PC-9 (cell line): ENCODE measurements around the gene NAA10. TPM values are rescaled to one million over a fixed set of nuclear protein-coding genes. Genes with fewer than 3 reads are reported as not detected.

Experiments used
- BruUV-seq: library from RNA; stranded (reverse); fragments of 400-500 nt; replicated peaks from 2 replicates; lab custom pipeline; 2021; lab: Mats Ljungman, UMichigan
- CTCF ChIA-PET: fragments of 300-600 bp; sonication (Branson Sonifier 250); formaldehyde crosslinking; loops from one replicate; lab custom pipeline; 2022; ENCODE audit warnings: antibody characterized with exemption; lab: Charles Lee
- POLR2A ChIA-PET: fragments of 300-600 bp; sonication (Branson Sonifier 250); formaldehyde crosslinking; loops from one replicate; lab custom pipeline; 2022; ENCODE audit warnings: antibody characterized with exemption; ENCODE audit not compliant: unreplicated experiment; lab: Charles Lee
- DNase-seq, 2 experiments: peaks; one replicate each; pipeline versions ENCODE4 v3.0.0 to v3.0.0-alpha.2; 2015 to 2022; ENCODE audit warnings: mixed read lengths in 1 of 2
- H2AFZ ChIP-seq: fragments of 200-600 bp; sonication (generic); 2 replicates; pipeline ENCODE4 v1.8.1; 2017; ENCODE audit warnings: antibody characterized with exemption
- H3F3A ChIP-seq: fragments of 200-600 bp; sonication (generic); 2 replicates; pipeline ENCODE4 v1.8.1; 2017; ENCODE audit warnings: antibody characterized with exemption, mild to moderate bottlenecking, low read depth; ENCODE audit not compliant: insufficient read depth
- H3K27ac ChIP-seq: fragments of 200-600 bp; sonication (generic); 2 replicates; pipeline ENCODE4 v1.6.1; 2016; ENCODE audit warnings: mixed run types
- H3K27me3 ChIP-seq: fragments of 200-600 bp; sonication (generic); 2 replicates; pipeline ENCODE4 v1.6.1; 2016; ENCODE audit warnings: low read depth, mixed run types; ENCODE audit not compliant: insufficient read depth
- H3K36me3 ChIP-seq: fragments of 200-600 bp; sonication (generic); 2 replicates; pipeline ENCODE4 v1.6.1; 2016; ENCODE audit warnings: low read depth, mixed run types
- H3K4me1 ChIP-seq: fragments of 200-600 bp; sonication (generic); replicated peaks from 2 replicates; pipeline ENCODE4 v1.6.1; 2016; ENCODE audit warnings: mixed run types; ENCODE audit not compliant: insufficient read depth
- H3K4me2 ChIP-seq: fragments of 200-600 bp; sonication (generic); 2 replicates; pipeline ENCODE4 v1.6.1; 2017; ENCODE audit warnings: mixed run types
- H3K4me3 ChIP-seq: fragments of 200-600 bp; sonication (generic); 2 replicates; pipeline ENCODE4 v1.6.1; 2016; ENCODE audit warnings: mixed run types
- H3K79me2 ChIP-seq: fragments of 200-600 bp; sonication (generic); 2 replicates; pipeline ENCODE4 v1.6.1; 2017; ENCODE audit warnings: low read depth, mixed run types
- H3K9me2 ChIP-seq: fragments of 200-600 bp; sonication (generic); 2 replicates; pipeline ENCODE4 v1.8.1; 2017; ENCODE audit warnings: mild to moderate bottlenecking; ENCODE audit not compliant: insufficient read depth
- H3K9me3 ChIP-seq: fragments of 200-600 bp; sonication (generic); 2 replicates; pipeline ENCODE4 v1.8.1; 2016; ENCODE audit warnings: low read depth; ENCODE audit not compliant: insufficient read depth
- H4K20me1 ChIP-seq: fragments of 200-600 bp; sonication (generic); 2 replicates; pipeline ENCODE4 v1.8.1; 2017; ENCODE audit not compliant: insufficient read depth
- CTCF ChIP-seq: fragments of 200-600 bp; sonication (generic); conservative IDR thresholded peaks from 2 replicates; pipeline ENCODE4 v1.6.1; 2017; ENCODE audit warnings: mixed run types, antibody characterized with exemption, mild to moderate bottlenecking, moderate library complexity
- EZH2 ChIP-seq: fragments of 200-600 bp; sonication (generic); IDR thresholded peaks from 2 replicates; pipeline ENCODE4 v1.8.0; 2017; ENCODE audit warnings: antibody characterized with exemption, low read depth
- intact Hi-C: fragments of 100-400 bp; cut with micrococcal nuclease; formaldehyde crosslinking; loops from one replicate; pipeline ENCODE4 v1.10.0; 2022; ENCODE audit not compliant: unreplicated experiment
- total RNA-seq: library from RNA; stranded (reverse); gene quantifications from 2 replicates; pipeline ENCODE4 v1.2.3, GENCODE V29; 2021

NAA10 gene
- total RNA-seq, 1 experiment from 2014 or later: 181 TPM

GRCh38 chrX:153887385-153887784, 47.5 kb downstream of the NAA10 start:
- intact Hi-C loops: loop anchor here (2.0 to 10.0 kb wide), 3 partner anchors 13 to 183 kb away; partner anchors contain the start of genes IDH3G and SSR4
- POLR2A ChIA-PET: interaction anchor here (0.5 to 0.6 kb wide), 2 partner anchors 46 to 168 kb away, joined by 3 to 6 read pairs; no protein-coding TSS in a partner anchor

GRCh38 chrX:153886915-153887314, 47.9 kb downstream of the NAA10 start:
- 0 out of 2 replicates have a peak, but pooled peaks cover 12% of the 10 kb centered on the region for H3K4me1 ChIP-seq

More at GRCh38 chrX:153887385-153887784, 47.5 kb downstream of the NAA10 start:
- Histone ChIP-seq H3K9me2 (no peaks in the 10 kb centered on the region), H3K4me1 (0 out of 2 replicates have a peak, but pooled peaks cover 12% of the 10 kb centered on the region), H2AFZ (no peak overlapping the region), H3K27me3 (peaks cover 11% of the 10 kb centered on the region), H3K36me3 (no peaks in the 10 kb centered on the region), H3K4me2 (peak overlapping the region; percentile 23; the same call in 1 of the 2 replicates), H3F3A (no peaks in the 10 kb centered on the region), H3K79me2 (no peaks in the 10 kb centered on the region), H4K20me1 (no peaks in the 10 kb centered on the region; the same call in 1 of the 2 replicates), H3K4me3 (no peak overlapping the region), H3K27ac (no peak overlapping the region), H3K9me3 (no peaks in the 10 kb centered on the region)
- no TSS peak for BruUV-seq
- CTCF ChIA-PET: interaction anchor here (0.5 to 0.6 kb wide), 3 partner anchors 14 to 237 kb away, joined by 4 to 5 read pairs (median 4); no protein-coding TSS in a partner anchor
- no peak for DNase-seq
- TF ChIP-seq EZH2 (no peak), CTCF (no peak)

More at GRCh38 chrX:153886915-153887314, 47.9 kb downstream of the NAA10 start:
- Histone ChIP-seq H3K27ac (no peak overlapping the region), H4K20me1 (no peaks in the 10 kb centered on the region; the same call in 1 of the 2 replicates), H3K4me2 (peak overlapping the region; percentile 23; the same call in 1 of the 2 replicates), H3K9me3 (no peaks in the 10 kb centered on the region), H2AFZ (no peak overlapping the region), H3K79me2 (no peaks in the 10 kb centered on the region), H3F3A (no peaks in the 10 kb centered on the region), H3K36me3 (no peaks in the 10 kb centered on the region), H3K4me3 (no peak overlapping the region), H3K9me2 (no peaks in the 10 kb centered on the region), H3K27me3 (peaks cover 11% of the 10 kb centered on the region)
- CTCF ChIA-PET: interaction anchor here (0.5 to 0.6 kb wide), 2 partner anchors 211 to 237 kb away, joined by 4 read pairs; no protein-coding TSS in a partner anchor
- intact Hi-C loops: loop anchor here (2.0 to 10.0 kb wide), 3 partner anchors 14 to 182 kb away; partner anchors contain the start of genes IDH3G and SSR4
- peak in 1 of 2 experiments; percentile 74 for DNase-seq
- POLR2A ChIA-PET: interaction anchor here (0.6 to 0.7 kb wide), 2 partner anchors 47 to 558 kb away, joined by 3 to 6 read pairs; no protein-coding TSS in a partner anchor
- TF ChIP-seq CTCF: no peak
- TF ChIP-seq EZH2: no peak
- no TSS peak for BruUV-seq
